Measurements from ENCODE around the gene MRPL52.
"Not testable (repeated sequence)": the region's sequence is repeated elsewhere in the genome, so short reads cannot be mapped to it uniquely, and the experiment has no call there.

- not testable (repeated sequence) for TF ChIP-seq ZNF274 (IDR thresholded peaks at IDR 0.05; ENCODE audit: low read depth, low read length); SUZ12 (IDR thresholded peaks at IDR 0.05; ENCODE audit: extremely low read depth, insufficient read depth, insufficient read length); YY1 (IDR thresholded peaks at IDR 0.05; ENCODE audit: insufficient read depth, insufficient read length)
These were observed 519 bp upstream of the MRPL52 start for GRCh38 chr14:22829076-22829660.
